Measurements from ENCODE around the gene NEDD9.

NEDD9 gene

DNA sequence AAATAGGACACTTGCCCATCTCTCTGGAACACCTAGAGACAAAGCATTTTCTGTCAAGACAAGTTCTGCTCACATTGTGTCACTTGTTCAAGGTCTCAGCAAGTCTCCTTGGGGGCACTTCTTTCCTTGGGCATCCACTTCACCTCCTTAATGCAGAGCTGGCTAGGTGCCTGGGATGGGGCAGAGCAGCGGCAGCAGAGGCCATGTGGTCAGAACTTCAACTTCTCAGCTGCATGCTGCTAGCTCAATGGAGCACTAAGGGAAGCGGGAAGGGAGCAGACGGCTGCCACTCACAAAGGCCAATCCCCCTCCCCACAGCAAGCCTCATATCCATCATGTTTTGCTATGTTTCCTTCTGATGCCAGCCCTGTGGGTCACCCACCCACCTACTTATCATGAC is 31.5 kb downstream of the NEDD9 start:
- no peak for DNase-seq (ENCODE audit: low spot score)

DNA sequence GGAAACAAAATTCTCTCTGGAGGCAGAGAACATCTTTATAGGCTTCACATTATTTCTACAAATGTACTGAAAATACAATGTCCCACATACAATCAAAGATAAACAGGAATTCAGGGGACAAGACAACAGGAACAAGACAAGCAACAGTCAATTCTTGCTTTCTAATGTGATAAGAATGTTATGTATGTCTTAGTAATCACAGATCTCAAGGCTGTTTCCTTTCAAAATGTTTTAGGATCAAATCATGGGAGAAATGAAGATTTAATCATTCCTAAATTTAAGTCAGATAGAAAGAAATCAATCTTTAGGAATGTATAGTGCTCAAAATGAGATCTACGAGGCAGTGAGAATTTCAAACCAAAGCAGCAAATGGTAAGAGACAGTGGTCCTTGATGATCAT is 32.1 kb downstream of the NEDD9 start:
- DNase-seq (ENCODE audit: low spot score), result no peak

DNA sequence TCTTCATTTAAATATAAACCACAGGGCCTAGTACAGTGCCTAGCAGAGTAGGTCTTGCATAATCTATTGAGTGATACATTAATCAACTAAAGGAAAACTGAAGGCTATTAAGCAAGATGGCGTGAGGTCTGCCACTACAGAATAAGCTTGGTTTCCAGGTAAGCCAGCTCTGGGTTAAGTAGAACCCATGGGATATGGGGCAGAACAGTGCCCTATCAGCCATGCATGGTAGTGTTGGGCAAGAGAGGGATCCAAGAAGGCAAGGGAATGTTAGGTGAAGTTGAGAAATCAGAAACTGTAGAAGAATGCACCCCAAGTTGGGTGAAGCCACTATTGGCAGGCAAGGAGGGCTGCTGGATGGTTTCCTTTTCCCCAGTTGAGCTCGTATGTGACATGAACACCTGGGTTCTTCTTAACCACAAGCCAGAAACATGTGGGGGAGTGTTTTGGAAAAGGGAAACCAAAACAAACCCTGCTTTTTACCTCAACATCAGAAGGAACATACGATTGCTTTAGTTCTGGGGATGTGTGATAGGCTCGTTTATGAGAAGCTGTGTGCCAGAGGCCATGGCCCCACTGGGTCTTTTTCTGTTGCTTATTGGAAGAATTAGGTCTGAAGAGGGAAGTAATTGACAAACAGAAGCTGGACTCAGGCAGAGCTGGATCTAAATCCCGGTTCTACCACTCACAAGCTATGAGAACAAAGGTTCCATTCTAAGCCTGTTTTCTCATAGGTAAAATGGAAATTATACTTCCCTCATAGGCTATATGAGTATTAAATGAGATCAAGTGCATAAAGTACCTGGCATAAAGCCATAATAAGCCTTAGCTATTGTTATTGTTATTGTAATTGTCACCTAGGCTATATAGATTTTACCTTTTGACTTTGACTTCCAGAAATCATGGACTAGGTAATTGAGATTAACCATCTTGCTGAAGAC is 33.5 kb downstream of the NEDD9 start:
- no peak for DNase-seq (ENCODE audit: low spot score)

- no peak for DNase-seq (ENCODE audit: low spot score)
Observed at GRCh38 chr6:11197850-11198249, 34.6 kb downstream of the NEDD9 start.

DNA sequence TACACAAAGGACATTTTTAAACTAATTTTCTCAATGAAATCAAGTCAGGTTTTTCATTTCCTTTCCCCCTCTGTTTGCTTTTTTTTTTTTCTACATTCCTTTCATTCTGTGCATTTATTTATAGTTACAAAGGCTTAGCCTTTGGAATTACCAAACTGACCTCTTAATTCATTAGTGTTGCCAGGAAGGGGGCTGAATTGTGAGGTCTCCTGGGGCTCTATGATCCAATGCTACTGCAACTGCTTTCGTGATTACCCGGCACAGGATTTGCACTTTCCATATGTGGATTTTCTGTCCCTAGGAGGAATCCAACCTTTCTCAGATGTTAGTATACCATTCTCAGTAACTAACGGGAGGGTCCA is 35.3 kb downstream of the NEDD9 start:
- DNase-seq (ENCODE audit: low spot score), result no peak

DNA sequence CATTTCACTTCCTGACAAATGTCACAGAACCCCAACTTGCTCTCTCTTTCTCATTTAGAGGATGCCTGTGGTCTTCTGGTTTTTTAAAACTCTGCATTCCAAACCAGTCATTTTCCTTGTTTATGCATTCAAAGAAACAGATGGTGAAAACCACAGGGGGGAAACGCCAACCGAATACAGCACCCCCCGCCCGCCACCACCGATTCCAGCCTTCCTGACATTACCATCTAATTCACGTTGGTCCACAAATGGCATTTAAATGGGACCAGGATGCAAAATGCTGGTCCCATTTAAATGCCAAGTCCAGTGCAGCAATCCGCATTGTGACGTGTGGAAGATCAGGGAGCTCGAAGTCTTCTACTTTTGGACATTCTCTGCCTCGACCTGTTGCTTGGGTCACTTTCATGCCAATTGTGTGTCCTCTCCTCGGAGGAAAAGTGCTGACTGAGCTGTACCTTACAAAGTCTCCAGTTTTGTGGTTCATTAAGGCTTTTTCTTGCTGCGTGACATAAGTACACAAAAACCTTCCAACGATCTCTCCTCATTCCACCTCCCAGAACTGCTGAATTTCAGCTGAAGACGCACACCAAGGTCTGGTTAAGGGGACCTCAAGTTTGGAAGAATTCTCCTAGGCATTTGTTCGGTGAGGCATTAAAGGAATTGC is 35.8 kb downstream of the NEDD9 start:
- no peak for DNase-seq (ENCODE audit: low spot score)

DNA sequence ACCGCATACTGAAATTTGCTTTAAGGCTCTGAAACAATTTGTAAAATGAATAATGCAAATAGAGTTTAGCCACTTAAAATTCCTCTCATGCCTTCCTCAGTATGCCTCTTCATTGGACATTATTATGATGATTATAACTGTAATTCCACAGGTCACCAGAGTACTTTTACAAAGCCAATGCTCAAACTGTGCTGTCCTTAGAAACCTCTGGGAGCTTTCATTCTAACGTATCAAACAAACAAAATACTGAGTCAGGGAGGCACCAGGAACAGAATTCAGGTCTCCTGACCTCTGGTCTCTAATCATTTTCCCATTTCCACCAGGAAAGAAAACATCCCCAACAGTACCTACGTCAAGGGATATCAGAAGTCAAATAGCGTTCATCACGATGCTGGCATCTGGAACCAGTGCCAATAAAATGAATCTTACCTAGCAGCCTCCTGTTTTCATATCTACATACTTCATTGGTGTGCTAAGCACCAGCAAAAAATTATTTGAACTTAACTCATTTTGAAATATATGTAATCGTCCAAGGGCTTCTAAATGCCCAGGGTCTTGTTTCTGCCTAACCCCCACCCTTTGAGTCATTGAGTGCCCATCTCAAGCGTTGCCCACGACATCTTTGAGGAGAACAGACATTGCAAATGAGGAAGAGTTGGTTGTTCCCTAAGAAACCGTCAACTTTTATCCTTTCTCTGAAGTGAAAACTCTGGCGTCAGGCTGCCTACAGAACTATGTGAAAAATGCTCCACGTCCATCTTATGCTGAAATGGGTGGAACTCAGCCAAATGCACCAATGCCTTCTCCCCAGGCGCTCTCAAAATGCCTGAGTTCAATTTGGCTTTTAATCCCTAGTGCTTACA is 37.9 kb downstream of the NEDD9 start:
- no peak for DNase-seq (ENCODE audit: low spot score)

- no peak for DNase-seq (ENCODE audit: low spot score)
Observed at GRCh38 chr6:11193434-11193833, 39.0 kb downstream of the NEDD9 start.

DNA sequence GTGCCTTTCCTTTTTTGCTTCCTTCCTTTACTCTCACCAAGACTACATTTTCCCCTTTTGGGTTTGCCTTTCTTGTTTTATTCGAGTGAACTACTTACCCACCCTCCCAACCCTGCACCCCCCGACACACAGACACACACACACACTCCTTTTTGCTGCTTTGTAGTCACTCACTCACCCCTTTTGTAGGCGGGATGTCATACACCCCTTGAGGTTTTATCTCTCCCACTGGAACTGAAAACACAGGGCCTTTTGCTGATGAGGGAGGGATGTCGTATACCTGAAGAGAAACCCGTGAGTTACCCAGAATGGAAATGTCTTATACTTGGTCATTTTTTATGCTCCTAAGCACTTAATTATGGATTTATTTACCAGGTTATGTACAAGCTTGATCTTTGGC is 40.3 kb downstream of the NEDD9 start:
- DNase-seq (ENCODE audit: low spot score), result no peak

- no peak for DNase-seq (ENCODE audit: low spot score)
Observed at GRCh38 chr6:11190625-11191245, 41.7 kb downstream of the NEDD9 start.

GRCh38 chr6:11189865-11190624 is 42.4 kb downstream of the NEDD9 start:
- no peak for DNase-seq (ENCODE audit: low spot score)

DNA sequence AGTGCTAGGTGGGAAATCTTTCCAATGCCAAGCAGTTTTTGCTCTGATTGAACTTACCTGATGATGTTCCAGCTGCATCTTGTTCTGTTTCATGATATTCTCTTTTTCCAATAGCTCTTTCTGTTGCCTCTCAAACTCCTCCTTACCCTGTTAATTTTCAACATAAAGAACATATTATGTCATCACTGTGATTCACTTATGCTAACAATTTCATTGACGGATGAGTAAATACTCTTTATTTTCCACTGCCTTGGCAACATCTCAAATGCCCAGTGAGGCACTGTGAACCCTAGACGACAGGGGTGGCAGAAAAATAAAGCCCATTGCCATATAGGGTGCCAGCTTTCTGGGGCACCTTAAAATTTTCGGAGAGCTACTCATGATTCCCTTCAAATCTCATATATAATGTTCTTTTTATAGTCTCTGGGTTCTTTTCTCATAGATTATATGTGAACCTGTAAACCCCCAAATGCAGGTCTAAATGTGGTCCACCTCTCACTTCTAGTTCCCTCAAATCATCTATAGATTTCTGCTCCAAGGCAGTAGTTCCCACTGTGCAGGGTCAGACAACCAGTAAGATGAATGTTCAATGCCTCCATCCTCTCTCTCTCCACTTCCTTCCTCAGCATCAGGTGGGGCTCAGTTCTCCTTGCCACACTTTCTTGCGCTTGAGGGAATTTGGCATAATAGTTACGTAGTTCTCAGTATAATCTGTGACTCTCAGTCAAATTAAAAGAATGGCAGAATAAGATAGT is 44.1 kb downstream of the NEDD9 start:
- no peak for DNase-seq (ENCODE audit: low spot score)

- no peak for DNase-seq (ENCODE audit: low spot score)
Observed at GRCh38 chr6:11187301-11187700, 45.2 kb downstream of the NEDD9 start.

- DNase-seq (ENCODE audit: low spot score), result no peak
Observed at GRCh38 chr6:11185204-11185842, 47.1 kb downstream of the NEDD9 start.

DNA sequence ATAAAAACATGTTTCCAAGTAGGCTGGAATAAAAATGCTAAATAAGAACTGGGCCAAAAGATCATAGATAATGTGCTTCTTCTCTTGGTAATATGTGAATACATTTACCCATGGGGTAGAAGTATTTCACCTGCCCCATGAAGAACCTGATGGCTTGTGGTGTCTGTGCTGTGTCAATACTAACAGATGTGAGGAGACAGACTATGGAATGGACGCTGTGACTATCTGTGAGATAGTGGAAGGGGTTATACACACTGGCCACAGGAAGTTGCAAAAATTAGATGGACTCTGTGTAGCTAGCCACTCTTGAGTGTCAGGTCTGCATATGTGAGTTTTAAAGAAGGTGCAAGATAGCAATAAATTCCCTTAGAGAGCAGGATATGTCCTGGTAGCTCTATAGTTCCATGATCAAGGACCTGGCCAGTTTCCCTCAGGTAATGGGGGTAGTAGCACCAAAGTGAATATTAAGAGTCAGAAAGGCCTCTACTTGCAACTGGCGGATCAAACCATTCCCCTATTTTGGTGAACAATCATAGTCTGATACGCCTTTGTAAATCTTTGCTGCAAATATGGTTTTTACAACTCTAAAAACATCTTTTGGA is 48.6 kb downstream of the NEDD9 start:
- DNase-seq (ENCODE audit: low spot score), result no peak

DNA sequence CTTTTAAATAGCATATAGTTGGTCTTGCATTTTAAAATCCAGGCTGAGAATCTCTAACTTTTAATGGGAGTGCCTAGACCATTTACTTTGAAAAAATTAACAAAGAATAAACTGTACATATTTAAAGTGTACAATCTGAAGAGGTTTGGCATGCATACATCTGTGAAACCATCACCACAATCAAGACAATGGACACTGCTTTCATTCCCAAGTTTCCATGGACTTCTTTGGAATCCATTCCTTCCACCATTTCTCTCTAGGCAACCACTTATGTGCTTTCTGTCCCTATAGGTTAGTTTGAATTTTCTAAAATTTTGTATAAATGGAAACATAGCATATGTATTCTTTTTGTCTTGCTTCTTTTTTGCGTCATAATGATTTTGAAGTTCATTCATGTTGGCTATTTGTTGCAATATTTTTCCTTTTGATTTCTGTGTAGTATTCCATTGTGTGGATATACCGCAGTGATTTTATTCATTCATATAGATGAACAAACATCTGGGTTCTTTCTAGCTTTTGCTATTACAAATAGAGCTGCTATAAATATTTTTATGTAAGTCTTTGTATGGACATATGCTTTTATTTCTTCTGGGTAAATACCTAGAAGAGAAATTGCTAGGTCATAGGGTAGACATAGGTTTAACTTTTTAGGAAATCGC is 50.9 kb downstream of the NEDD9 start:
- DNase-seq (ENCODE audit: low spot score), result no peak

DNA sequence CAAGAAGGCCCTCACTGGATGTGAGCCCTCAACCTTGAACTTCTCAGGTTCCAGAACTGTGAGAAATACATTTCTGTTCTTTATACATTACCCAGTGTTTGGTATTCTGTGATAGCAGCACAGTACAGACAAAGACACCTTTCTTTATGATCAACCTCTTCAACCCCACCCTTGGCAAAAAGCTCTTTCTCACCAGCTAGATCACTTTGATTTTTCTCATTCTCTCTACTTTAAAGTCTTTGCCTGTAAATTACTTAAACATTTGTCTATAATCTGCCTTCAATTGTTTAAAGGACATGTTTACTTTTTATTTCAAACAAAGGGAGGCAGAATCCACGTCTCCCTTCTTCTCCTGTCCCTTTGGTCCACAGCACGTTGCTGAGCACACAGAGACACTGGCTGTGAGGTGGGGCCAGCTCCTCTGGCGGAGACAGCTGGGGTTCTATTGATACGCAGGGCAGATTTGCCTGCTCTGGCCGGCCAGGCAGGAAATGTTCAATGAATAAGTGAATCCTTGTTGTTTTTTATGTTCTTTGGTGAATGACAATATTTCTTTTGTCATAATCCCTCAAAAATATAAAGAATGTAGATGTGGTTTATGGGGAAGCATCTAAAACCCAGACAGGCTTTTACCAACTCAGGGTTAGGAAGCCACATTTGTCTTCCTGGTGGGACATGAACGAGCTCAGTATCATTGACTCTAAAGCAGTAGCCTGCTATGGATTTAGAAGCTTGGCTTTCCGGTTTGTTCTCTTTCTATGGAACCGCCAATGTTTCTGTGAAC is 52.9 kb downstream of the NEDD9 start:
- DNase-seq (ENCODE audit: low spot score), result no peak

GRCh38 chr6:11179088-11179418 is 53.4 kb downstream of the NEDD9 start:
- DNase-seq (ENCODE audit: low spot score), result no peak

- DNase-seq (ENCODE audit: low spot score), result no peak
Observed at GRCh38 chr6:11177271-11177670, 55.2 kb downstream of the NEDD9 start.

Measured in hematopoietic multipotent progenitor cell treated with erythropoietin and hydrocortisone succinate and interleukin-3 and kit ligand, for 17 days (in vitro differentiated cells).